H9 (cell line): ENCODE measurements around the gene SDK1. TPM values are rescaled to one million over a fixed set of nuclear protein-coding genes. Genes with fewer than 3 reads are reported as not detected.

ENCODE experiments used
- DNase-seq: peaks from one replicate; pipeline ENCODE4 v3.0.0-alpha.2; 2017
- H2AFZ ChIP-seq: one replicate; pipeline ENCODE4 v1.6.1; 2013; ENCODE audit warnings: mild to moderate bottlenecking, low read length, control low read depth, moderate library complexity
- H2AK5ac ChIP-seq: 2 replicates; pipeline ENCODE4 v1.6.1; 2013; ENCODE audit warnings: low read length, control low read depth, mixed read lengths; ENCODE audit not compliant: insufficient read length
- H2BK120ac ChIP-seq: one replicate; pipeline ENCODE4 v1.6.1; 2013; ENCODE audit warnings: low read depth, mild to moderate bottlenecking, low read length, control low read depth, inconsistent platforms; ENCODE audit not compliant: poor library complexity, severe bottlenecking
- H2BK12ac ChIP-seq: 2 replicates; pipeline ENCODE4 v1.6.1; 2013; ENCODE audit warnings: low read length, control low read depth, mixed read lengths, low read depth; ENCODE audit not compliant: insufficient read length
- H2BK15ac ChIP-seq: 2 replicates; pipeline ENCODE4 v1.6.1; 2013; ENCODE audit warnings: low read depth, low read length, control low read depth
- H2BK20ac ChIP-seq: one replicate; pipeline ENCODE4 v1.6.1; 2013; ENCODE audit warnings: low read depth, mild to moderate bottlenecking, low read length, control low read depth, inconsistent platforms; ENCODE audit not compliant: poor library complexity, severe bottlenecking
- H2BK5ac ChIP-seq: 2 replicates; pipeline ENCODE4 v1.6.1; 2013; ENCODE audit warnings: low read length, control low read depth, mixed read lengths; ENCODE audit not compliant: insufficient read length
- H3K14ac ChIP-seq: 2 replicates; pipeline ENCODE4 v1.6.1; 2013; ENCODE audit warnings: low read length, control low read depth; ENCODE audit not compliant: insufficient read depth
- H3K18ac ChIP-seq: 2 replicates; pipeline ENCODE4 v1.6.1; 2013; ENCODE audit warnings: low read depth, mild to moderate bottlenecking, mixed read lengths, low read length, control low read depth; ENCODE audit not compliant: insufficient read length
- H3K23ac ChIP-seq: 2 replicates; pipeline ENCODE4 v1.6.1; 2013; ENCODE audit warnings: low read length, control low read depth, mixed read lengths, low read depth; ENCODE audit not compliant: insufficient read length
- H3K23me2 ChIP-seq: 2 replicates; pipeline ENCODE4 v1.6.1; 2013; ENCODE audit warnings: low read depth, mild to moderate bottlenecking, mixed read lengths, low read length, control low read depth; ENCODE audit not compliant: insufficient read length, poor library complexity, severe bottlenecking
- H3K27ac ChIP-seq: 2 replicates; pipeline ENCODE4 v1.5.1; 2013; ENCODE audit warnings: low read length, control low read depth, mixed read lengths, low read depth; ENCODE audit not compliant: insufficient read length
- H3K27me3 ChIP-seq: 2 replicates; pipeline ENCODE4 v1.6.1; 2013; ENCODE audit warnings: low read length, control low read depth, inconsistent platforms; ENCODE audit not compliant: insufficient read depth
- H3K4ac ChIP-seq: 2 replicates; pipeline ENCODE4 v1.6.1; 2013; ENCODE audit warnings: low read depth, mild to moderate bottlenecking, control low read depth, inconsistent platforms, low read length, moderate library complexity
- H3K4me1 ChIP-seq: 2 replicates; pipeline ENCODE4 v1.6.1; 2013; ENCODE audit warnings: low read length, control low read depth, inconsistent platforms; ENCODE audit not compliant: insufficient read depth
- H3K4me2 ChIP-seq: 2 replicates; pipeline ENCODE4 v1.6.1; 2013; ENCODE audit warnings: low read length, control low read depth, mixed read lengths; ENCODE audit not compliant: insufficient read length, insufficient read depth
- H3K56ac ChIP-seq: 2 replicates; pipeline ENCODE4 v1.6.1; 2013; ENCODE audit warnings: low read depth, mild to moderate bottlenecking, mixed read lengths, low read length, control low read depth; ENCODE audit not compliant: insufficient read length
- H3K79me1 ChIP-seq: 2 replicates; pipeline ENCODE4 v1.6.1; 2013; ENCODE audit warnings: low read depth, mild to moderate bottlenecking, moderate library complexity, low read length, control low read depth, inconsistent platforms; ENCODE audit not compliant: insufficient read depth, poor library complexity, severe bottlenecking
- H3K79me2 ChIP-seq: 2 replicates; pipeline ENCODE4 v1.6.1; 2013; ENCODE audit warnings: low read length, control low read depth, inconsistent platforms; ENCODE audit not compliant: insufficient read depth
- H3K9ac ChIP-seq: 2 replicates; pipeline ENCODE4 v1.6.1; 2013; ENCODE audit warnings: low read length, control low read depth, mixed read lengths; ENCODE audit not compliant: insufficient read length; ENCODE audit errors: extremely low read depth
- H3K9me3 ChIP-seq: one replicate; pipeline ENCODE4 v1.6.1; 2013; ENCODE audit warnings: low read depth, low read length, inconsistent platforms; ENCODE audit not compliant: control insufficient read depth
- H3T11ph ChIP-seq: one replicate; pipeline ENCODE4 v1.6.1; 2013; ENCODE audit warnings: mild to moderate bottlenecking, low read length, control low read depth, inconsistent platforms
- H4K20me1 ChIP-seq: one replicate; pipeline ENCODE4 v1.6.1; 2013; ENCODE audit not compliant: control insufficient read depth, insufficient read length, insufficient read depth
- H4K5ac ChIP-seq: 2 replicates; pipeline ENCODE4 v1.6.1; 2013; ENCODE audit warnings: low read depth, mild to moderate bottlenecking, mixed read lengths, low read length, control low read depth; ENCODE audit not compliant: insufficient read length
- H4K8ac ChIP-seq: replicated peaks from 2 replicates; pipeline ENCODE4 v1.6.1; 2013; ENCODE audit warnings: low read length, control low read depth, mixed read lengths, low read depth; ENCODE audit not compliant: insufficient read length
- H4K91ac ChIP-seq: 2 replicates; pipeline ENCODE4 v1.6.1; 2013; ENCODE audit warnings: low read depth, mild to moderate bottlenecking, moderate library complexity, mixed read lengths, low read length, control low read depth; ENCODE audit not compliant: insufficient read length
- H3K27ac Mint-ChIP-seq, 3 experiments: 2 replicates in 2 of 3; 3 replicates in 1 of 3; pipeline ENCODE4 v1.8.0; 2020 to 2021; ENCODE audit warnings: mixed read lengths in 3 of 3, mild to moderate bottlenecking in 1 of 3, moderate library complexity in 1 of 3
- H3K27me3 Mint-ChIP-seq: 2 replicates; pipeline ENCODE4 v1.8.0; 2021; ENCODE audit warnings: low read depth, mild to moderate bottlenecking, moderate library complexity, mixed read lengths
- H3K36me3 Mint-ChIP-seq, 3 experiments: 2 replicates in 2 of 3; 3 replicates in 1 of 3; pipeline ENCODE4 v1.8.0; 2020 to 2021; ENCODE audit warnings: low read depth in 3 of 3, mixed read lengths in 3 of 3; ENCODE audit not compliant: insufficient read depth in 1 of 3
- H3K4me1 Mint-ChIP-seq, 2 experiments: 2 replicates each; pipeline ENCODE4 v1.8.0; 2020; ENCODE audit warnings: mixed read lengths in 2 of 2
- H3K4me3 Mint-ChIP-seq, 2 experiments: 2 replicates in 1 of 2; 3 replicates in 1 of 2; pipeline ENCODE4 v1.8.0; 2020 to 2021; ENCODE audit warnings: mild to moderate bottlenecking in 2 of 2, mixed read lengths in 2 of 2, moderate library complexity in 1 of 2
- H3K9me3 Mint-ChIP-seq, 2 experiments: 2 replicates in 1 of 2; 3 replicates in 1 of 2; pipeline ENCODE4 v1.8.0; 2020; ENCODE audit warnings: mild to moderate bottlenecking in 2 of 2, mixed read lengths in 2 of 2, moderate library complexity in 1 of 2
- CTCF ChIP-seq: fragments of 200-600 bp; sonication (generic); conservative IDR thresholded peaks from 3 replicates; pipeline ENCODE4 v1.8.0; 2021; ENCODE audit warnings: antibody characterized with exemption, mild to moderate bottlenecking
- WGBS: extraction: QIAGEN DNeasy Blood & Tissue Kit; methylation state at CpG from one replicate; pipeline ENCODE4 v1.1.7; 2013; ENCODE audit warnings: missing lambda C conversion rate, low lambda C conversion rate, mixed read lengths; ENCODE audit not compliant: insufficient read length; ENCODE audit errors: extremely low coverage; 5-methylcytosine and 5-hydroxymethylcytosine counted together
- total RNA-seq: library from RNA; stranded (reverse); gene quantifications from 2 replicates; pipeline ENCODE4 v1.2.1, GENCODE V29; 2021

SDK1 gene
- total RNA-seq, 1 experiment from 2014 or later, result 8.7 TPM

GRCh38 chr7:3650844-3651243 is 349.8 kb downstream of the SDK1 start:
- Histone ChIP-seq H3K4ac (no peak overlapping the region), H3K4me2 (no peak overlapping the region), H3K27ac (no peak overlapping the region), H2BK20ac (no peak overlapping the region), H3K23ac (no peak overlapping the region), H2BK15ac (no peak overlapping the region), H3K9ac (no peak overlapping the region), H2AK5ac (no peak overlapping the region), H3K23me2 (peaks cover 2% of the 10 kb centered on the region), H3T11ph (no peak overlapping the region), H3K18ac (no peak overlapping the region), H3K79me2 (no peaks in the 10 kb centered on the region), H3K4me1 (no peaks in the 10 kb centered on the region), H2BK5ac (no peak overlapping the region), H2AFZ (no peak overlapping the region), H3K14ac (no peak overlapping the region), H3K9me3 (no peaks in the 10 kb centered on the region), H4K91ac (no peak overlapping the region), H3K79me1 (no peaks in the 10 kb centered on the region), H4K5ac (no peak overlapping the region), H2BK12ac (no peak overlapping the region), H4K20me1 (no peaks in the 10 kb centered on the region), H2BK120ac (no peak overlapping the region), H3K56ac (no peak overlapping the region), H4K8ac (no peak overlapping the region), H3K27me3 (no peaks in the 10 kb centered on the region)
- no peaks in the 10 kb centered on the region for H3K36me3 Mint-ChIP-seq
- no peak overlapping the region for H3K4me3 Mint-ChIP-seq
- H3K4me1 Mint-ChIP-seq, result no peaks in the 10 kb centered on the region
- H3K27me3 Mint-ChIP-seq, result no peaks in the 10 kb centered on the region
- no peak for TF ChIP-seq CTCF
- DNase-seq, result no peak
- no CpG with 5 or more reads among the region's 2 CpGs for WGBS
- H3K9me3 Mint-ChIP-seq, result no peaks in the 10 kb centered on the region
- no peak overlapping the region for H3K27ac Mint-ChIP-seq
